Measurements from ENCODE around the gene SELENOK. TPM values are rescaled to one million over a fixed set of nuclear protein-coding genes. Genes with fewer than 3 reads are reported as not detected.

SELENOK gene
- total RNA-seq, 1 donor from 2014 or later: 39.4 TPM

- Mint-ChIP-seq H3K4me3 (ENCODE audit: unreplicated experiment) (no peak overlapping the region), H3K27ac (ENCODE audit: unreplicated experiment) (no peak overlapping the region), H3K36me3 (ENCODE audit: unreplicated experiment) (no peaks in the 10 kb centered on the region), H3K4me1 (ENCODE audit: low read depth, unreplicated experiment) (no peaks in the 10 kb centered on the region), H3K27me3 (ENCODE audit: unreplicated experiment) (peaks cover 8% of the 10 kb centered on the region), H3K9me3 (ENCODE audit: unreplicated experiment) (peaks cover 5% of the 10 kb centered on the region)
- no peak for DNase-seq
- TF ChIP-seq, protein P1, sequence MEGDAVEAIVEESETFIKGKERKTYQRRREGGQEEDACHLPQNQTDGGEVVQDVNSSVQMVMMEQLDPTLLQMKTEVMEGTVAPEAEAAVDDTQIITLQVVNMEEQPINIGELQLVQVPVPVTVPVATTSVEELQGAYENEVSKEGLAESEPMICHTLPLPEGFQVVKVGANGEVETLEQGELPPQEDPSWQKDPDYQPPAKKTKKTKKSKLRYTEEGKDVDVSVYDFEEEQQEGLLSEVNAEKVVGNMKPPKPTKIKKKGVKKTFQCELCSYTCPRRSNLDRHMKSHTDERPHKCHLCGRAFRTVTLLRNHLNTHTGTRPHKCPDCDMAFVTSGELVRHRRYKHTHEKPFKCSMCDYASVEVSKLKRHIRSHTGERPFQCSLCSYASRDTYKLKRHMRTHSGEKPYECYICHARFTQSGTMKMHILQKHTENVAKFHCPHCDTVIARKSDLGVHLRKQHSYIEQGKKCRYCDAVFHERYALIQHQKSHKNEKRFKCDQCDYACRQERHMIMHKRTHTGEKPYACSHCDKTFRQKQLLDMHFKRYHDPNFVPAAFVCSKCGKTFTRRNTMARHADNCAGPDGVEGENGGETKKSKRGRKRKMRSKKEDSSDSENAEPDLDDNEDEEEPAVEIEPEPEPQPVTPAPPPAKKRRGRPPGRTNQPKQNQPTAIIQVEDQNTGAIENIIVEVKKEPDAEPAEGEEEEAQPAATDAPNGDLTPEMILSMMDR (IDR thresholded peaks at IDR 0.05; ENCODE audit: partially characterized antibody, unreplicated experiment): no peak
These were observed 41.7 kb downstream of the SELENOK start for GRCh38 chr3:53849916-53850315.

DNA sequence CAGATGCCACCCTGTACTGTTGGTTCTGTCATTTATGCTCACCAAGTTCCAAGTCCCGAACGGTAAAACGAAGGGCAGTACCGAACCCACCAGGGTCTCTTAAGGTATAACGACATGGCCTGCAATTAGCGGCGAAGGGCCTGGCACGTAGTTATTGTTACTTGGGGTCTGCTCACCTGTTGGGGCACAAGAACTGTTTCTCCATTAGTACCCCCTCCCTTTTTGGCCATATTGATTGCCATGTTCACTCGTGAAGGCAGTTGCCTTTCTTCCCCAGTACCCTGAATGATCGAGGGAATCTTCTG, 44.9 kb downstream of the SELENOK start:
- DNase-seq: no peak
- TF ChIP-seq, protein P1 (IDR thresholded peaks at IDR 0.05; ENCODE audit: partially characterized antibody, unreplicated experiment): no peak
- peaks cover 22% of the 10 kb centered on the region for H3K4me1 Mint-ChIP-seq (ENCODE audit: low read depth, unreplicated experiment)
- H3K36me3 Mint-ChIP-seq (ENCODE audit: unreplicated experiment): no peaks in the 10 kb centered on the region
- peaks cover 8% of the 10 kb centered on the region for H3K9me3 Mint-ChIP-seq (ENCODE audit: unreplicated experiment)
- peaks cover 19% of the 10 kb centered on the region for H3K27me3 Mint-ChIP-seq (ENCODE audit: unreplicated experiment)
- H3K4me3 Mint-ChIP-seq (ENCODE audit: unreplicated experiment): peak overlapping the region; percentile 69
- no peak overlapping the region for H3K27ac Mint-ChIP-seq (ENCODE audit: unreplicated experiment)

- H3K36me3 Mint-ChIP-seq (ENCODE audit: unreplicated experiment): no peaks in the 10 kb centered on the region
- peaks cover 8% of the 10 kb centered on the region for H3K9me3 Mint-ChIP-seq (ENCODE audit: unreplicated experiment)
- H3K27me3 Mint-ChIP-seq (ENCODE audit: unreplicated experiment): peaks cover 19% of the 10 kb centered on the region
- peak within 1 kb of the TSS; percentile 76 for H3K4me3 Mint-ChIP-seq (ENCODE audit: unreplicated experiment)
- TF ChIP-seq, protein P1 (IDR thresholded peaks at IDR 0.05; ENCODE audit: partially characterized antibody, unreplicated experiment): no peak
- H3K27ac Mint-ChIP-seq (ENCODE audit: unreplicated experiment): no peak within 1 kb of the TSS
- H3K4me1 Mint-ChIP-seq (ENCODE audit: low read depth, unreplicated experiment): peaks cover 22% of the 10 kb centered on the region
- DNase-seq: peak; percentile 43
These were observed 45.4 kb downstream of the SELENOK start, which contains the start of the genes CHDH and IL17RB for GRCh38 chr3:53846134-53846850. CHDH (minus strand) TSS chr3:53846419; CDS start chr3:53824008, 22,411 bp downstream. IL17RB (plus strand) TSS chr3:53846568; CDS start chr3:53846589, 21 bp downstream.

DNA sequence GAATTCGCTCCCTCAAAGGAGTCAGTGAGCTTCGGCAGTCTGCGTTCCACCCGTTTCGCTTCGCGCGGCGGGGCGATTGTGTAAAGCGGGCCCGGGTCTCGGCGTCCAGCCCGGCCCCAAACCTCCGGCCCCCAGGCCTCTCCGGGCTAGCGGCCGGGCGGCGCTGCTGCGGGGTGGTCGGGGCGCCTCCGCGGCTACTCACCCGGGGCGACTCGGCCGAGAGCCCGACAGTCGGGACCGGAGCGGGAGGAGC, 45.9 kb downstream of the SELENOK start:
- no peak for DNase-seq
- Mint-ChIP-seq H3K36me3 (ENCODE audit: unreplicated experiment) (no peaks in the 10 kb centered on the region), H3K27me3 (ENCODE audit: unreplicated experiment) (peaks cover 19% of the 10 kb centered on the region), H3K9me3 (ENCODE audit: unreplicated experiment) (peaks cover 8% of the 10 kb centered on the region), H3K4me3 (ENCODE audit: unreplicated experiment) (peak overlapping the region; percentile 76), H3K4me1 (ENCODE audit: low read depth, unreplicated experiment) (peaks cover 22% of the 10 kb centered on the region), H3K27ac (ENCODE audit: unreplicated experiment) (no peak overlapping the region)
- TF ChIP-seq, protein P1 (IDR thresholded peaks at IDR 0.05; ENCODE audit: partially characterized antibody, unreplicated experiment): no peak

GRCh38 chr3:53845103-53845880, 46.4 kb downstream of the SELENOK start:
- no peaks in the 10 kb centered on the region for H3K36me3 Mint-ChIP-seq (ENCODE audit: unreplicated experiment)
- H3K4me1 Mint-ChIP-seq (ENCODE audit: low read depth, unreplicated experiment): peaks cover 22% of the 10 kb centered on the region
- peak overlapping the region; percentile 76 for H3K4me3 Mint-ChIP-seq (ENCODE audit: unreplicated experiment)
- peaks cover 19% of the 10 kb centered on the region for H3K27me3 Mint-ChIP-seq (ENCODE audit: unreplicated experiment)
- H3K27ac Mint-ChIP-seq (ENCODE audit: unreplicated experiment): no peak overlapping the region
- DNase-seq: peak; percentile 34
- TF ChIP-seq, protein P1 (IDR thresholded peaks at IDR 0.05; ENCODE audit: partially characterized antibody, unreplicated experiment): no peak
- peaks cover 8% of the 10 kb centered on the region for H3K9me3 Mint-ChIP-seq (ENCODE audit: unreplicated experiment)

Data from glutamatergic neuron (in vitro differentiated cells).